Measurements from ENCODE around the gene OR1D5. TPM values are rescaled to one million over a fixed set of nuclear protein-coding genes. Genes with fewer than 3 reads are reported as not detected.

OR1D5 gene
- total and polyA plus RNA-seq, 5 donors: not detected

DNA sequence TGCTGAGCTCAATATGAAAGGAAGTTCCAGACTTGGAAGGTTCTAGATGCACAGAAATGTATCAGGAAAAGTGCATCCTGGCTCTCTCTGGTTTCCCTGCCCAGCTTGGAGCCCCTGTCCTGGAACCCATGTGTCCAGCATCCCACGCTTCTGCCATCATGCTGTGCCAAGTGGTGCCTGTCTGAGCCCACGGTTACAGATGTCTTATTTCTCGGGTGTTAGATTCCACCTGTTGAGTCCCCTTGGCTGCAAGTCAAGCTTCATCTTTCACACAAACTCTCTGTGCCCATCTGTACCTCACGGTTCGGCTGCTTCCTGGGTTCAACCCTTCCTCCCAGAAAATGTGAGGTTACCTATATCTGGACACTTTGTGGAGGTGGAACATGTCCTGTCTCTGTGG lies 22.5 kb downstream of the OR1D5 start:
- 59% methylated on average over 5 of the region's 5 CpGs for WGBS
- H3K27me3 ChIP-seq (ENCODE audit: control insufficient read depth, insufficient read depth): no peaks in the 10 kb centered on the region
- intact Hi-C loops (cut with DNase I): loop anchor here in 1 of 4 donors (10.0 kb wide), 1 partner anchor 604 kb away; no protein-coding TSS in a partner anchor
- no peak overlapping the region for H3K27ac ChIP-seq (ENCODE audit: low read length)
- no peak for DNase-seq
- H3K4me3 ChIP-seq (ENCODE audit: low read length): no peak overlapping the region
- no peaks in the 10 kb centered on the region for H3K4me1 ChIP-seq (ENCODE audit: control insufficient read depth, insufficient read depth, low read length)
- no peaks in the 10 kb centered on the region for H3K9me3 ChIP-seq (ENCODE audit: control insufficient read depth, low read length)
- ATAC-seq: no peak

GRCh38 chr17:3039736-3040135 lies 23.7 kb downstream of the OR1D5 start:
- Histone ChIP-seq H3K27ac (ENCODE audit: low read length) (no peak overlapping the region), H3K4me3 (ENCODE audit: low read length) (no peak overlapping the region), H3K9me3 (ENCODE audit: control insufficient read depth, low read length) (no peaks in the 10 kb centered on the region), H3K27me3 (ENCODE audit: control insufficient read depth, insufficient read depth) (no peaks in the 10 kb centered on the region), H3K4me1 (ENCODE audit: control insufficient read depth, insufficient read depth, low read length) (no peaks in the 10 kb centered on the region)
- 40% methylated on average over 6 of the region's 6 CpGs for WGBS
- intact Hi-C loops (cut with DNase I): loop anchor here in 1 of 4 donors (10.0 kb wide), 1 partner anchor 605 kb away; no protein-coding TSS in a partner anchor
- DNase-seq (no peak), ATAC-seq (no peak)

GRCh38 chr17:3038941-3039340 lies 24.5 kb downstream of the OR1D5 start:
- no peak overlapping the region for H3K27ac ChIP-seq (ENCODE audit: low read length)
- no peaks in the 10 kb centered on the region for H3K9me3 ChIP-seq (ENCODE audit: control insufficient read depth, low read length)
- no peak for DNase-seq
- H3K4me3 ChIP-seq (ENCODE audit: low read length): no peak overlapping the region
- intact Hi-C loops (cut with DNase I): no loop called here
- no peaks in the 10 kb centered on the region for H3K27me3 ChIP-seq (ENCODE audit: control insufficient read depth, insufficient read depth)
- ATAC-seq: no peak
- 47% methylated on average over 5 of the region's 5 CpGs for WGBS
- no peaks in the 10 kb centered on the region for H3K4me1 ChIP-seq (ENCODE audit: control insufficient read depth, insufficient read depth, low read length)

GRCh38 chr17:3037259-3037658 lies 26.1 kb downstream of the OR1D5 start:
- no peak overlapping the region for H3K4me3 ChIP-seq (ENCODE audit: low read length)
- no peaks in the 10 kb centered on the region for H3K9me3 ChIP-seq (ENCODE audit: control insufficient read depth, low read length)
- H3K4me1 ChIP-seq (ENCODE audit: control insufficient read depth, insufficient read depth, low read length): no peaks in the 10 kb centered on the region
- WGBS: 64% methylated on average over 9 of the region's 9 CpGs
- intact Hi-C loops (cut with DNase I): no loop called here
- no peak for ATAC-seq
- no peaks in the 10 kb centered on the region for H3K27me3 ChIP-seq (ENCODE audit: control insufficient read depth, insufficient read depth)
- peak in 1 of 3 donors; percentile 29 for DNase-seq
- H3K27ac ChIP-seq (ENCODE audit: low read length): no peak overlapping the region

GRCh38 chr17:3036800-3037199 lies 26.6 kb downstream of the OR1D5 start:
- H3K4me3 ChIP-seq (ENCODE audit: low read length): no peak overlapping the region
- intact Hi-C loops (cut with DNase I): no loop called here
- no peak for ATAC-seq
- WGBS: 84% methylated on average over 6 of the region's 6 CpGs
- DNase-seq: peak in 1 of 3 donors; percentile 9
- no peaks in the 10 kb centered on the region for H3K9me3 ChIP-seq (ENCODE audit: control insufficient read depth, low read length)
- H3K4me1 ChIP-seq (ENCODE audit: control insufficient read depth, insufficient read depth, low read length): no peaks in the 10 kb centered on the region
- no peak overlapping the region for H3K27ac ChIP-seq (ENCODE audit: low read length)
- no peaks in the 10 kb centered on the region for H3K27me3 ChIP-seq (ENCODE audit: control insufficient read depth, insufficient read depth)

DNA sequence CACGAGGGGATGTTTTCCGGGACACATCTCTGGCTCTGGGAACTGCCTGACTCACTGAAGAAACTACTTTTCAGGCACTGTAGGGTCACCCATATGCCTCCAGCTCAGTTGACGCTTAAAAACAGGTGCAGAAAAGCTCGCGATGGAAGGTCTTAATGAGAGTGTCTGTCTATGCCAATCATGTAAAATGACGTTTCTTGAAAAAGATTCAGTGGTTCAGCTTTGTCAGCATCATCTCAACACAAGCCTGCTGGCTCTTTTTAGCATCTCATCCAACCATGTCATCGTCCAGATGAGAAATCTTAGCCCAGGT lies 27.5 kb downstream of the OR1D5 start:
- ATAC-seq (no peak), DNase-seq (no peak)
- H3K9me3 ChIP-seq (ENCODE audit: control insufficient read depth, low read length): no peaks in the 10 kb centered on the region
- no peaks in the 10 kb centered on the region for H3K4me1 ChIP-seq (ENCODE audit: control insufficient read depth, insufficient read depth, low read length)
- intact Hi-C loops (cut with DNase I): no loop called here
- H3K27me3 ChIP-seq (ENCODE audit: control insufficient read depth, insufficient read depth): no peaks in the 10 kb centered on the region
- 90% methylated on average over 7 of the region's 7 CpGs for WGBS
- H3K4me3 ChIP-seq (ENCODE audit: low read length): no peak overlapping the region
- H3K27ac ChIP-seq (ENCODE audit: low read length): no peak overlapping the region

GRCh38 chr17:3035256-3035967 lies 28.0 kb downstream of the OR1D5 start:
- Histone ChIP-seq H3K4me1 (ENCODE audit: control insufficient read depth, insufficient read depth, low read length) (no peaks in the 10 kb centered on the region), H3K4me3 (ENCODE audit: low read length) (no peak overlapping the region), H3K9me3 (ENCODE audit: control insufficient read depth, low read length) (no peaks in the 10 kb centered on the region), H3K27ac (ENCODE audit: low read length) (no peak overlapping the region), H3K27me3 (ENCODE audit: control insufficient read depth, insufficient read depth) (no peaks in the 10 kb centered on the region)
- WGBS: 84% methylated on average over 13 of the region's 13 CpGs
- peak in 2 of 3 donors; percentile 16 to 28 for DNase-seq
- ATAC-seq: no peak
- intact Hi-C loops (cut with DNase I): no loop called here

DNA sequence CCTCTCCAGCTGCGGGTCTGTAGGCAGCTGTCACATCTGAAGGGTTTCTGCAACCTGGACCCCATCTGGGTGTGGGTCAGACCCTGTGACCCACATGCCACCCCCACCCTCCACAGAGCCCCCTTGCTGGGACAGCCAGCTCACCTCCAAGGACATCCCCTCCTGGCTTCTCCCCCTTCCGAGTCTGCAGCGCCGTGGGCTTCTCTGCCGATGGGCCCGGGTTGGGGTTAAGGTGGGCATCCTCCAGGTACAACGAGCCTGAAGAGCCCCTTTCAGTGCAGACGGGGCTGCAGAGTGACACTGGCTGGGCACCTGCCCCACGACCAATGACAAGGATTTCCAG lies 28.9 kb downstream of the OR1D5 start:
- Histone ChIP-seq H3K4me1 (ENCODE audit: control insufficient read depth, insufficient read depth, low read length) (no peaks in the 10 kb centered on the region), H3K27me3 (ENCODE audit: control insufficient read depth, insufficient read depth) (no peaks in the 10 kb centered on the region), H3K4me3 (ENCODE audit: low read length) (no peak overlapping the region), H3K27ac (ENCODE audit: low read length) (no peak overlapping the region), H3K9me3 (ENCODE audit: control insufficient read depth, low read length) (no peaks in the 10 kb centered on the region)
- peak in 1 of 3 donors; percentile 24 for DNase-seq
- peak in 1 of 2 donors; percentile 4 for ATAC-seq
- intact Hi-C loops (cut with DNase I): no loop called here
- 84% methylated on average over 9 of the region's 9 CpGs for WGBS

GRCh38 chr17:3033741-3034577 lies 29.4 kb downstream of the OR1D5 start:
- DNase-seq (peak; percentile 47 to 76 (median 47)), ATAC-seq (peak; percentile 72 to 84)
- no peaks in the 10 kb centered on the region for H3K9me3 ChIP-seq (ENCODE audit: control insufficient read depth, low read length)
- 65% methylated on average over 26 of the region's 26 CpGs for WGBS
- intact Hi-C loops (cut with DNase I): no loop called here
- H3K4me1 ChIP-seq (ENCODE audit: control insufficient read depth, insufficient read depth, low read length): no peaks in the 10 kb centered on the region
- no peak overlapping the region for H3K27ac ChIP-seq (ENCODE audit: low read length)
- H3K4me3 ChIP-seq (ENCODE audit: low read length): no peak overlapping the region
- no peaks in the 10 kb centered on the region for H3K27me3 ChIP-seq (ENCODE audit: control insufficient read depth, insufficient read depth)

GRCh38 chr17:3033248-3033640 lies 30.2 kb downstream of the OR1D5 start:
- Histone ChIP-seq H3K4me1 (ENCODE audit: control insufficient read depth, insufficient read depth, low read length) (no peaks in the 10 kb centered on the region), H3K27me3 (ENCODE audit: control insufficient read depth, insufficient read depth) (no peaks in the 10 kb centered on the region), H3K9me3 (ENCODE audit: control insufficient read depth, low read length) (no peaks in the 10 kb centered on the region), H3K4me3 (ENCODE audit: low read length) (no peak overlapping the region), H3K27ac (ENCODE audit: low read length) (no peak overlapping the region)
- peak in 1 of 3 donors; percentile 58 for DNase-seq
- intact Hi-C loops (cut with DNase I): no loop called here
- ATAC-seq: no peak
- 90% methylated on average over 15 of the region's 15 CpGs for WGBS

Measured in right cardiac atrium (tissue), 5 donors.